Progenitor cell of endocrine pancreas (in vitro differentiated cells): ENCODE measurements around the gene CEP89. TPM values are rescaled to one million over a fixed set of nuclear protein-coding genes. Genes with fewer than 3 reads are reported as not detected.

Experiments used
- DNase-seq: peaks from one replicate; pipeline ENCODE4 v3.0.0; 2021; ENCODE audit warnings: low spot score; ENCODE audit not compliant: unreplicated experiment
- H3K27ac Mint-ChIP-seq: 2 replicates; pipeline ENCODE4 v1.8.0; 2021; ENCODE audit warnings: mild to moderate bottlenecking, moderate library complexity, mixed read lengths
- H3K27me3 Mint-ChIP-seq: 2 replicates; pipeline ENCODE4 v1.8.0; 2021; ENCODE audit warnings: mixed read lengths
- H3K36me3 Mint-ChIP-seq: 2 replicates; pipeline ENCODE4 v1.8.0; 2022; ENCODE audit warnings: mixed read lengths; ENCODE audit not compliant: insufficient read depth
- H3K4me1 Mint-ChIP-seq: 2 replicates; pipeline ENCODE4 v1.8.0; 2021; ENCODE audit warnings: low read depth, mixed read lengths
- H3K4me3 Mint-ChIP-seq: 2 replicates; pipeline ENCODE4 v1.8.0; 2021; ENCODE audit warnings: low read depth, mild to moderate bottlenecking, moderate library complexity, mixed read lengths
- H3K9me3 Mint-ChIP-seq: 2 replicates; pipeline ENCODE4 v1.8.0; 2021; ENCODE audit warnings: low read depth, mixed read lengths
- CTCF ChIP-seq: fragments of 200-600 bp; sonication (generic); IDR thresholded peaks from one replicate; pipeline ENCODE4 v1.5.0; 2021; ENCODE audit warnings: antibody characterized with exemption, mild to moderate bottlenecking; ENCODE audit not compliant: unreplicated experiment
- total RNA-seq: library from RNA; stranded (reverse); gene quantifications from 2 replicates; pipeline ENCODE4 v1.2.1, GENCODE V29; 2021

CEP89 gene
- total RNA-seq, 1 donor from 2014 or later, result 47.3 TPM

GRCh38 chr19:32881766-32882165 is 90.0 kb downstream of the CEP89 start:
- H3K27me3 Mint-ChIP-seq, result no peaks in the 10 kb centered on the region
- no peak for TF ChIP-seq CTCF
- no peaks in the 10 kb centered on the region for H3K4me1 Mint-ChIP-seq
- no peak overlapping the region for H3K4me3 Mint-ChIP-seq
- no peaks in the 10 kb centered on the region for H3K9me3 Mint-ChIP-seq
- peaks cover 10% of the 10 kb centered on the region for H3K36me3 Mint-ChIP-seq
- DNase-seq, result no peak
- H3K27ac Mint-ChIP-seq, result no peak overlapping the region

- no peak overlapping the region for H3K4me3 Mint-ChIP-seq
- H3K27ac Mint-ChIP-seq, result no peak overlapping the region
- H3K9me3 Mint-ChIP-seq, result no peaks in the 10 kb centered on the region
- peaks cover 12% of the 10 kb centered on the region for H3K36me3 Mint-ChIP-seq
- TF ChIP-seq CTCF, result no peak
- no peaks in the 10 kb centered on the region for H3K27me3 Mint-ChIP-seq
- DNase-seq, result no peak
- H3K4me1 Mint-ChIP-seq, result no peaks in the 10 kb centered on the region
Measured at GRCh38 chr19:32880622-32881021, 91.1 kb downstream of the CEP89 start.

GRCh38 chr19:32879741-32880140 is 92.0 kb downstream of the CEP89 start:
- H3K27ac Mint-ChIP-seq, result no peak overlapping the region
- H3K4me3 Mint-ChIP-seq, result no peak overlapping the region
- peaks cover 12% of the 10 kb centered on the region for H3K36me3 Mint-ChIP-seq

GRCh38 chr19:32878988-32879387 is 92.8 kb downstream of the CEP89 start:
- Mint-ChIP-seq H3K4me1 (no peaks in the 10 kb centered on the region), H3K4me3 (no peak overlapping the region), H3K9me3 (no peaks in the 10 kb centered on the region), H3K36me3 (peaks cover 12% of the 10 kb centered on the region), H3K27me3 (no peaks in the 10 kb centered on the region), H3K27ac (no peak overlapping the region)
- DNase-seq, result no peak
- TF ChIP-seq CTCF, result no peak

More at GRCh38 chr19:32879741-32880140, 92.0 kb downstream of the CEP89 start:
- Mint-ChIP-seq H3K4me1 (no peaks in the 10 kb centered on the region), H3K9me3 (no peaks in the 10 kb centered on the region), H3K27me3 (no peaks in the 10 kb centered on the region)
- no peak for TF ChIP-seq CTCF
- DNase-seq, result no peak

GRCh38 chr19:32877977-32878745 is 93.6 kb downstream of the CEP89 start:
- no peak for TF ChIP-seq CTCF
- H3K4me3 Mint-ChIP-seq, result no peak overlapping the region
- no peak for DNase-seq
- H3K4me1 Mint-ChIP-seq, result no peaks in the 10 kb centered on the region
- H3K9me3 Mint-ChIP-seq, result no peaks in the 10 kb centered on the region
- H3K36me3 Mint-ChIP-seq, result peaks cover 10% of the 10 kb centered on the region
- H3K27me3 Mint-ChIP-seq, result no peaks in the 10 kb centered on the region
- no peak overlapping the region for H3K27ac Mint-ChIP-seq
